Mononuclear cell (primary cell): Measurements from ENCODE around the gene PIP4P1. TPM values are rescaled to one million over a fixed set of nuclear protein-coding genes. Genes with fewer than 3 reads are reported as not detected.
"Not testable (repeated sequence)": the region's sequence is repeated elsewhere in the genome, so short reads cannot be mapped to it uniquely, and the experiment has no call there.

ENCODE experiments used
- H3K27me3 ChIP-seq: 2 replicates; pipeline ENCODE4 v1.6.0; 2011; ENCODE audit warnings: low read length, control low read depth; ENCODE audit not compliant: insufficient read depth
- H3K4me1 ChIP-seq: 2 replicates; pipeline ENCODE4 v1.5.1; 2011; ENCODE audit warnings: mild to moderate bottlenecking, low read length, control low read depth; ENCODE audit not compliant: insufficient read depth
- H3K4me3 ChIP-seq: 2 replicates; pipeline ENCODE4 v1.5.1; 2011; ENCODE audit warnings: mild to moderate bottlenecking, low read length, moderate library complexity
- H3K9me3 ChIP-seq: 2 replicates; pipeline ENCODE4 v1.5.1; 2011; ENCODE audit warnings: low read depth, mild to moderate bottlenecking, control low read depth, low read length
- total RNA-seq: library from RNA; depleted of rRNA; stranded (reverse); fragments of >200 nt; gene quantifications from one replicate; pipeline ENCODE4 v1.2.3, GENCODE V29; 2012

PIP4P1 gene
- total RNA-seq, 1 donor: 50.7 TPM

DNA sequence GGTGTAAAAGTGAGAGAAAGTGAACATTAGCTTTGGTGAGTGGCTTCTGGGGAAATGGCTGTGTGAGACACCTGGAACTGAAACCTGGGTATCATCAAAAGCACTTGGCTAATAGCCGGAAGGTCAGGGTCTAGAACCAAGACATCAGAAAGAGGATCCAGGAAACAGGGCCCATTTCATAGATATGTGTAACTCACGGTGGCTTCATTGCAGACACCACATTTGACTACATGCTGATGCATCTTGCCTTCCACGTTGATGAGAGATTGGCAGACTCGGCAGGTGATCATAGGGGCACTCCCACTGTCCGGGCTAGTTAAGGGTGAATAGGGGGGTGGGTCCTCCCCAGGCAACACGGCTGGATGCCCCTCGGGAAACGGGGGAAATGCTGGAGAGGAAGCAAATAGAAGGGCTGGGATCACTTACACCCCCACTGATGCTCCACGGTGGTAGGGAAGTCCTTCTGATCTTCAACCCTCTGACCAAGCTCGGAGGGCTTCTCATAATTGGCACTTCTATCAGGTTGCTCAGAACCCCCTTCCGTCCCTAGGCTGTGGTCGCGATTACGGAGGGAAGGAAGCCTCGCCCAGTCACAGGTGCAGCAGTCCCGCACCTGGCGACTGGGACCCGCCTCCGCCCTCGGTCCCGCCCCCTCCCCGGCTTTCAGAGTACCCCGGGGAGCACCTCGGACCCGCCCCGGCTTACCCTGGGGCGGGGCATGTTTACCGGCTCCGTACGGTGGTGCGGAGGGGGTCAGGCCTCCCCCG lies 593 bp downstream of the PIP4P1 start:
- Histone ChIP-seq H3K4me3 (peak overlapping the region; percentile 68), H3K4me1 (peaks cover 60% of the 10 kb centered on the region), H3K27me3 (no peaks in the 10 kb centered on the region), H3K9me3 (no peaks in the 10 kb centered on the region)

DNA sequence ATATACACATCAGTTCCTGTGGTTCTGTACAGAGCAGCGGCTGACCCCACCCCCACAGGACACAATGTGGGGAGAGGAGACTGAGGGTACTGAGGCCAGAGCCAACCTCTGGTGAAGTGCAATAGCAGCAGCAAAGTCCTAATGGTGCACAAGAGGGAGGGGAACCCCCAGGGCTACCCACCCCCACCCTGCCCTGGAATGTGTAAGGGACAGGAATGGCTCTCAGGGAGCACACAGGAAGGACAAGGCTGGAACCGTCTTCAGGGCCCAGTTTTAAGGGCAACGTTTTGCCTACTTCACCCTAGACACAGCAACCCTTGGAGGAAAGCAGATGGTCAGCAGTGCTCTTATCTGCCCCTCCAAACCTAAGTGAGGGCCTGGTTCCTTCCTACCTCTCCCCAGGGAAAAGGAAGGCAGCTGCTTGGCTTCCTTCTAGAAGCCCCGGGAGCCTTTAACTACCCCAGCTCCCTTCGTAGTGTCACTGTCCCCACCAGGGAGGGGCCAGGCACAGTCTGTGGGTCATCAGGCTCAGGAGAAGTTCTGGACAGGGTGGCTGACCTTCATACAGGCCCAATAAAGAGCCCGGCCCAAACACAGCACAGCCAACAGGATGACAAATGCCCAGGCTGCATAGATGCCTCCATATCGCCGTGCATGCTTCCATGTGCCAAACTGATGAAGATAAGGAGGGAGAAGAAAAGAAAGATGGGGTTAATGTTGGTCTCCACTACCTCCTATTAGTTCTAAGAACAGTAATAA lies 3.0 kb downstream of the PIP4P1 start:
- Histone ChIP-seq H3K9me3 (no peaks in the 10 kb centered on the region), H3K4me3 (no peak overlapping the region), H3K4me1 (peaks cover 72% of the 10 kb centered on the region), H3K27me3 (no peaks in the 10 kb centered on the region)

DNA sequence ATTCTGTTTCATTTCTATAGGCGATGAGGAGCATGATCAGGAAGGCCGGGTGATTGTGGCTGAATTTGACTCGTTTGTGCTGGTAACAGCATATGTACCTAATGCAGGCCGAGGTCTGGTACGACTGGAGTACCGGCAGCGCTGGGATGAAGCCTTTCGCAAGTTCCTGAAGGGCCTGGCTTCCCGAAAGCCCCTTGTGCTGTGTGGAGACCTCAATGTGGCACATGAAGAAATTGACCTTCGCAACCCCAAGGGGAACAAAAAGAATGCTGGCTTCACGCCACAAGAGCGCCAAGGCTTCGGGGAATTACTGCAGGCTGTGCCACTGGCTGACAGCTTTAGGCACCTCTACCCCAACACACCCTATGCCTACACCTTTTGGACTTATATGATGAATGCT lies 4.3 kb downstream of the PIP4P1 start:
- peaks cover 71% of the 10 kb centered on the region for H3K4me1 ChIP-seq

DNA sequence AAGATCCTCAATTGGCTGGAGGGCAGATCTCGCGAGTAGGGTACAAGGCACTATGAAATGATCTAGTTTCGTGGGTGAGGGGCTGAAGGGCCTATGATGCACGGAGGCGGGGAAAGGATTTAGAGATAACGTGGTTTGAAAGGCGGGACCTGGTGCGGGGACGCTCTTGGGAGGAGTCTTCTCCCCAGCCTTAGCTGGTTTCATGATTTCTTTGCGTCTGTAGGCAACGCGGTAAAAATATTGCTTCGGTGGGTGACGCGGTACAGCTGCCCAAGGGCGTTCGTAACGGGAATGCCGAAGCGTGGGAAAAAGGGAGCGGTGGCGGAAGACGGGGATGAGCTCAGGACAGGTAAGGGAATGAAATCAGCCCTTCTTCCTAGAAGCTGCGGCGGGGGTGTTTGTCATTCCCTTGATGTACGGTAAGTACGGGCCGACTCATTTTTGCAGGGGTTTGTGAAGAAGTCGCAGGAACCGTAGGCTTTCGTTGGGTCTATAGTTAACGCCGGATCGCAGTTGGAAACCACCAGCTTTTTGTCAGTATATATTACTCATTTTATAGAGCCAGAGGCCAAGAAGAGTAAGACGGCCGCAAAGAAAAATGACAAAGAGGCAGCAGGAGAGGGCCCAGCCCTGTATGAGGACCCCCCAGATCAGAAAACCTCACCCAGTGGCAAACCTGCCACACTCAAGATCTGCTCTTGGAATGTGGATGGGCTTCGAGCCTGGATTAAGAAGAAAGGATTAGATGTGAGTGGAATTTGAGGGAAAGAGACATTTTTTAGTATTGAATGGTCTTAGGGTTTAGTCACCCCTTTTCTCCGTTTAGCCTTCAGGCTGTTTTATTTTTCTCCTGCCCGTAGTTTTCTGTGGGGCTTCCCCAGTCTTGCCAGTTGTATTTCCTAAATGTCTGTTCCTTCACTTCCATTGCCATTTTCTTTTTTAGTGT lies 5.6 kb downstream of the PIP4P1 start:
- Histone ChIP-seq H3K4me1 (peaks cover 67% of the 10 kb centered on the region), H3K9me3 (no peaks in the 10 kb centered on the region)

More for the DNA sequence above, 4.3 kb downstream of the PIP4P1 start:
- Histone ChIP-seq H3K9me3 (no peaks in the 10 kb centered on the region), H3K27me3 (no peaks in the 10 kb centered on the region), H3K4me3 (no peak overlapping the region)

DNA sequence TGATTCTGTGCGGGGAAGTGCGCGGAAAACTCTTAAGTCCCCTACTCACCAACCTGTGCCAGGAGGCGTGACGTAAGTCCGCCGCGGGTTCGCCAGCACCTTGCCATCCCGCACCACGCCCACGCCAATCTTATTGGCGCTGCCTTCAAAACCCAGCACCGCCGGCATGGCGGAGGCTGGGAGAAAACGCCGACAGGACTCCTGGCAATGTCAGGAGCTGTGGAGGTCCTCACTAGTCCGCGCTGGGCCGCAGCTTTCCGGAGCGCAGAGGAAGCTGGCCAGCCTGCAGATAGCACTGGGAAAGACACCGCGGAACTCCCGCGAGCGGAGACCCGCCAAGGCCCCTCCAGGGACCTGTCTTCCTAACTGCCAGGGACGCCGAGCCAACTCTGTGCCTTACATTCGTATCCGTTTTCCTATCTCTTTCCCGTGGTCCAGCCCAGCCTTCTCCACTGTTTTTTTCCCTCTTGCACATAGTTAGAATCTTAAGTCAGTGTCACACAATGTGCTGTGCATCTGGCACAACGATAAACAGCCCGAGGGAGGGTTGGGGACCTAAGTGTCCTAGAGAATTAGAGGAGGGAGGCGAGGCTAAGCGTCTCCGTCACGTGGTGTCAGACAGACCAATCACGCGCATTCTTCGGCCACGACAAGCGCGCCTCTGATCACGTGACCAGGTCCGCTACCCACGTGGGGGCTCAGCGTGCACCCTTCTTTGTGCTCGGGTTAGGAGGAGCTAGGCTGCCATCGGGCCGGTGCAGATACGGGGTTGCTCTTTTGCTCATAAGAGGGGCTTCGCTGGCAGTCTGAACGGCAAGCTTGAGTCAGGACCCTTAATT lies 6.5 kb downstream of the PIP4P1 start, which contains the start of the genes APEX1 and OSGEP:
TSS of gene APEX1 (plus strand) at position 711 of the 839 bp plus-strand sequence. CDS start 420 bp downstream, outside the sequence.
TSS of gene OSGEP (minus strand) at position 297 of the 839 bp plus-strand sequence. CDS start at position 168, 129 bp downstream.
- Histone ChIP-seq H3K4me1 (peaks cover 58% of the 10 kb centered on the region), H3K27me3 (no peaks in the 10 kb centered on the region), H3K4me3 (peak within 1 kb of the TSS; percentile 79), H3K9me3 (no peaks in the 10 kb centered on the region)

More for the DNA sequence above, 5.6 kb downstream of the PIP4P1 start:
- H3K27me3 ChIP-seq: no peaks in the 10 kb centered on the region
- peak overlapping the region; percentile 79 for H3K4me3 ChIP-seq

DNA sequence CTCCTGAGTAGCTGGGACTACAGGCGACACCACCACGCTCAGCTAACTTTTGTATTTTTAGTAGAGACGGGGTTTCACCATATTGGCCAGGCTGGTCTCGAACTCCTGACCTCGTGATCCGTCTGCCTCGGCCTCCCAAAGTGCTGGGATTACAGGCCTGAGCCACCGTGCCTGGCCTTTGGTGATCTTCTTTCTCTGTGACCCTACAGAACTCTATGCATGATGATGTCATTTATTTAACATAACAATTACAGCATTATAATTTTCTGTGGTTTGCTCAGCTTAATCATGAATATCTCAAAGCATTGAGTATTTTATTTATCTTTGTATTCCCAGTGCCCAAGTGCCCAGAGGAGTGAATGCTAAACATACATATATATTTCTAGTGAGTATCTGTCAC lies 8.4 kb downstream of the PIP4P1 start:
- H3K4me1 ChIP-seq: peaks cover 39% of the 10 kb centered on the region
- not testable (repeated sequence) for H3K27me3 ChIP-seq, H3K4me3 ChIP-seq, H3K9me3 ChIP-seq

DNA sequence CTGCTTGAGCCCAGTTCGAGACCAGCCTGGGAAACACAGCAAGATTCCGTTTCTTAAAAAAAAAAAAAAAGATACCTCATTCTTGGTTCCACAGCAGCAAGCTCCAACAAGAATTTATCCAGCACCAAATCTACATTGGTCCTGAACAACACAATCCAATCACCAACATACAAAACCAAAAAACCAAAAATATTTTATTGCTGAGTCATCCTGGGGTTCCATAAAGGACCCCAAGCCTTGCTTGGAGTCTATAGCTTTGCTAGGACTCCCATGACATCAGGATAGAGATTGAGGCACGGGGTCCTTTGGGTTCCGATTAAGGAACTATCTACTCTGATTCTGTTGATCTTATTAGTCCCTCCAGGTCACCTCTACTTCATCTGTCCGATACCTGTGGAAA lies 14.3 kb downstream of the PIP4P1 start:
- Histone ChIP-seq H3K27me3 (no peaks in the 10 kb centered on the region), H3K4me3 (no peak overlapping the region), H3K9me3 (no peaks in the 10 kb centered on the region), H3K4me1 (peaks cover 12% of the 10 kb centered on the region)

DNA sequence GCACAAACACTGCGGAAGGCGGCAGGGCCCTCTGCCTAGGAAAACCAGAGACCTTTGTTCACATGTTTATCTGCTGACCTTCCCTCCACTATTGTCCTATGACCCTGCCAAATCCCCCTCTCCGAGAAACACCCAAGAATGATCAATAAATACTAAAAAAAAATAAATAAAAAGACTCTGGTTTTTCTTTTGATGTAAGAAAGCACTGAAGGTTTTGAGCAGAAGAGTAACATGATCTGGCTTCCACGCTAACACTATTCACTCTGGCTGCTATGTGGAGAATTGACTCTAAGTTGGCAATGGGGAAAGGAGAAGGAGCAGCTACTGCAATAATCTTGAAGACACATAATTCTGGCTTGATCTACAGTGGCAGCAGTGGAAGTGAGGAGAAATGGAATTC lies 17.6 kb downstream of the PIP4P1 start:
- H3K4me1 ChIP-seq: peaks cover 34% of the 10 kb centered on the region
- H3K27me3 ChIP-seq, H3K9me3 ChIP-seq, H3K4me3 ChIP-seq: not testable (repeated sequence)

DNA sequence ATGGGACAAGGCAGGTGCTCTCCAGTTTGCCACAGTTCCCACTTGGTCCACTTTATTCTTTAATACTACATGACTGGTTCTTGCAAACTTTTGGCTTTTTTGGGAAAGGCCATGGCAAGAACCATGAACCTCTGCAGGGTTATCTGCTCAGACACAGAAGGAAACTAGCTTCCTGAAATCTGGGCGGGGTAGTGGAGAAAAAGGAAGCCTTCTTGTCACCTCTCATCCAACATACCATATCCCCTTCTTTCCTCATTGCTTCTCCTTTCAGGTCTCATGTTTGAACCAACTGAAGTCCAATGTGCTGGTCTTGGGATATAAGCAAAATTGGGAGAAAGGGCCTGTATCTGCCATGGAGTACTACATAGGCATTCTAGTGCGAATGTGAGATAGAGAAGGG lies 19.8 kb downstream of the PIP4P1 start:
- no peaks in the 10 kb centered on the region for H3K27me3 ChIP-seq
- peaks cover 51% of the 10 kb centered on the region for H3K4me1 ChIP-seq
- H3K4me3 ChIP-seq: no peak overlapping the region
- H3K9me3 ChIP-seq: no peaks in the 10 kb centered on the region

DNA sequence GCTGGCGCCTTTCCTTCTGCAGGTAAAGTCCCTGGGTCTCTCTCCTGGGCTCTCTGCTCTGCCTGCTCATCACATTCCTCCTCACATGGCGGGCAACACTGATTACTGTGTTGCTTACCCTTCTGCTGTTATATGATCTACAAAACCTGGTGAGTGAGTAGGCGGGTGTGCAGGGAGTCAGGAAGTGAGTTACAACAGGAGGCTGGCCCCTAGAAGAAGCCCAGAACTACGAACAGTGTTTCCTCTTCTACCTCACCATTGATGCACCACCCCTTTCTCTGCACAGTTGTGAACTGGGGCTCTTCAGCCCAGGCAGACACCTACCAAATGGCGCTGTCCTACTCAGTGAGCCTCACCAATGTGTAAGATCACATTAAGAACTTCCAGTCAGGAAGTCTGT lies 20.4 kb downstream of the PIP4P1 start:
- Histone ChIP-seq H3K4me3 (no peak overlapping the region), H3K27me3 (no peaks in the 10 kb centered on the region), H3K9me3 (no peaks in the 10 kb centered on the region), H3K4me1 (peaks cover 51% of the 10 kb centered on the region)

DNA sequence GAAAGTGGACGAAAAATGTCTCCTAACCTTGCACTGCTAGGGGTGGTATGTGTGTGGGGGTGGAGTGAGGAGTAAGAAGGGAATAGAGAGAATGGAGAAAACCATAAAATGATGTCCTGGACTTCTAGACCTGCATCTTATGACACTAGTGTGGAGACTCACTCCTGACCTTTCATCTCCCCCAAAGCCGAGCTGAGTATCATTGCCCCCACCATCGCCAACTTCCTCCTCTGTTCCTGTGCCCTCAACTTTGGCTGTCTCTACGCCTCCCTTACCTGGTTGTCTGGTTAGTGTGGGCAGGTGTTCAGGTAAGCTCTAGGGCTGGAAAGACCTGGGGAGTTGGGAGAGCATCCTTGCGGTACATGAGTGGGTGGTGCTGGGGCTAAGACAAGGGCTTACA lies 20.8 kb downstream of the PIP4P1 start:
- Histone ChIP-seq H3K9me3 (no peaks in the 10 kb centered on the region), H3K4me3 (no peak overlapping the region), H3K4me1 (peaks cover 51% of the 10 kb centered on the region), H3K27me3 (no peaks in the 10 kb centered on the region)

DNA sequence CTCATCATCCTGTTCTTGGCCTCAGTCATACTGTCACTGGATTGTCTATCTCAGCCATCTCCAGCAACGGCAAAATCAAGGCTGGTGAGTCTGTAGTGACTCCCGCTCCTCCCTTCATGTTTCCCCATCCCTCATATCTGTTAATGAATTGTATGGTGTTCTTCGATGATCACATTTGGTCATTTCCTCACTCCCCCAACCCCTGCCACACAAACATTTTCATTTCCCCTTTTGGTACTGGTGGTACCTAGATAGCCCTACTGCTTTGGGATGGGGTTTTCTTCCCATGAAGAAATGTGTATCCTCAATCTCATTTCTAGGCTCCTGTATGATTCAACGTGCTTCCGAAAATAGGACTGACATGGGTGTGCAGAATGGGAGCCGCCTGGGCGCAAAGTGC lies 22.6 kb downstream of the PIP4P1 start:
- Histone ChIP-seq H3K4me3 (no peak overlapping the region), H3K27me3 (no peaks in the 10 kb centered on the region), H3K9me3 (no peaks in the 10 kb centered on the region), H3K4me1 (peaks cover 42% of the 10 kb centered on the region)

DNA sequence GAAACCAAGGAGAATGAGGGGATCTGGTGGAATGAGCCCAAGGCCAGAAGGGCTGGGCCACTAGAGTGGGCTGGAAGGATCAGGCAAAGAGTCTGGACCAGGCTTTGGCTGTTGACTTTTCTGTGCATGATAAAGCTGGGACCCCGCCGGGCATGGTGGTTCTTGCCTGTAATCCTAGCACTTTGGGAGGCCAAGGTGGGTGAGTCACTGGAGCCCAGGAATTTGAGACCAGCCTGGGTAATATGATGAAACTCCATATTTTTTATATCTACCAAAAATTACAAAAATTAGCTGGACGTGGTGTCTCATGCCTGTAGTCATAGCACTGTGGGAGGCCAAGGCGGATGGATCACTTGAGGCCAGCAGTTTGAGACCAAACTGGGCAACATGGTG lies 24.9 kb downstream of the PIP4P1 start:
- Histone ChIP-seq H3K4me3 (no peak overlapping the region), H3K27me3 (no peaks in the 10 kb centered on the region), H3K4me1 (peaks cover 33% of the 10 kb centered on the region), H3K9me3 (no peaks in the 10 kb centered on the region)
